NCI-H1048 (cell line): ENCODE results near the gene IGLL5.

Experiments
- DNase-seq: peaks from one replicate; lab custom pipeline; 2025; lab: John Stamatoyannopoulos, UW

IGLL5 gene

DNA sequence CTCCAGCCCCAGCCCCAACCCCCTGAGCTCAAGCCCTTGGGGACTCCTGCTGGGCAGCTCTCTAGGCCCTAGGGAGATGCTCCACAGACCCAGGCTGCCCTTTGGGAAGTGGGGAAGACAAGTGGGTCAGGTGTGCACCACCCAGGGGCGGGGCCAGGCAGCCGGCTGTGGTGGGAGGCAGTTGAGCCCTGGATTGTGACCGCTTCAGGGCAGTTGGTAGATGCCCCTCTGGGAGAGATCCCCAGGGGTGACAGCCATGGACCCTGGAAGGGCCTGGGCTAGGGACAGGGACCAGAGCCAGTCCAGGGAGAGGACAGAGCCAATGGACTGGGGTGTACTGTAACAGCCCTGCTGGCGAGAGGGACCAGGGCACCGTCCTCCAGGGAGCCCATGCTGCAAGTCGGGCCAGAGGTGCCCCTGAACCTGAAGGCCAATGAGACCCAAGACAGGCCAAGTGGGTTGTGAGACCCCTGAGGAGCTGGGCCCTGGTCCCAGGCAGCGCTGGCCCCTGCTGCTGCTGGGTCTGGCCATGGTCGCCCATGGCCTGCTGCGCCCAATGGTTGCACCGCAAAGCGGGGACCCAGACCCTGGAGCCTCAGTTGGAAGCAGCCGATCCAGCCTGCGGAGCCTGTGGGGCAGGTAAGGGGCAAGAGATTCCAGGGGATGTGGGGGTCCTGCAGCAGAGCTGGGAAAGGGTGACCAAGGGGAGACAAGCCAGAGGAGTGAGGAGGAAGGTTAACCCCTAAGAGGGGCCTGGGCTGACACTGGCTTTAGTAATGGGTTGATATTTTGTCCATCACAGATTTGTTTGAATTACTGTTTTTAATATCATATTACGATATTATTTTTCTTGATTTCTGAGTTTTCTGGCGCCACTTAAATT, at the start of gene IGLL5:
TSS of gene IGLL5 (plus strand) at position 196 of the 883 bp plus-strand sequence. CDS start at position 434, 238 bp downstream.
- no peak for DNase-seq

DNA sequence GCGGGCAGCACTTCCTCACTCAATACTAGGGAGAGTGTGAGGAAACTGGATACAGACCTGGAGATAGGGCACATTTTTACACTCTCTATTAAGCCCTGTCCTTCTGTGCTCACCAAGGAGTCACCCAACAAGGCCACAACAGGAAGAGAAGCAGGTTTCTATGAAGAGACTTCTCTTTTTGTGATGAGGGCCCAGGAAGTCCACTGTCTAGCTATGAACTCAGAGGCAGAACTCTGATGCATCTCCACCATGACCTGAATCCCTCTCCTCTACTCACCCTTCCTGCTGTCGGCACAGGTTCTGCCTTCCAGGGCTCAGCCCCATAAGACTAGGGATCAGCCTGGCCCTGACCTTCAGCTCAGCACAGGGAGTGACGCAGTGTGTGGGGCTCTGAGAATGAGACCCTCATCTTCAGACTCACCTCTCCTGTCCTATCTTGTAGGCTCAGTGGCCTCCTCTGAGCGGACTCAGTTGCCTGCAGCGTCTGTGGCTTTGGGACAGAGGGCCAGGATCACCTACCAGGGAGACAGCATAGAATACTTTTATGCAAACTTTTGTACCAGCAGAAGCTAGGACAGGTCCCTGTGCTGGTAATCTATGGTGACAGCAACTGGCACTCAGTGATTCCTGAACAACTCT, 49.3 kb upstream of the IGLL5 start:
- no peak for DNase-seq

DNA sequence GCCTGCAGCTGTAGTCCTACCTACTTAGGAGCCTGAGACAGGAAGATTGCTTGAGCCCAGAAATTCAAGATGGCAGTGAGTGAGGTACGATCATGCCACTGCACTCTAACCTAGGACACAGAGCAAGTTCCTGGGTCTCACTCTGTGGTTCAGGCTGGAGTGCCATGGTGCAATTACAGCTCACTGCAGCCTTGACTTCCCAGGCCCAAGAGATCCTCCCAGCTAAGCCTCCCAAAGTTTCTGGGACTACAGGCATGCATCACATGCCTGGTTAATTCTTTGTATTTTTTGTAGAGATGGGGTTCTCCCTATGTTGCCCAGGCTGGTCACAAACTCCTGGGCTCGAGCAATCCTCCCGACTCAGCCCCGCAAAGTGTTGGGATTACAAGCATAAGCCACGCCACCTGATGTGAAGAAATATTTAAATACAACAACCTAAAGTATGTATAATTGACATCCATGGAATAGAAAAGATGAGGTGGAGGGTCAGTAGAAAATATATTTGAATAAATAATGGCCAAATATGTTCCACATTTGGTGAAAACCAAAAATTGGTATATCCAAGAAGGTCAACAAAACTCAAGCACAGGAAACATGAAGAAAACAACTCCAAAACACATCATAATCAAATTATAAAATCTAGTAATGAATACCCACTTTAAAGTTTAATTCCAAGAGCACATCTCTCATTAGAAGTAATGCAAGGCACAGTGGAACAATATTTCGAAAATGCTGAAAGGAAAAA, 47.9 kb upstream of the IGLL5 start:
- DNase-seq, result no peak

DNA sequence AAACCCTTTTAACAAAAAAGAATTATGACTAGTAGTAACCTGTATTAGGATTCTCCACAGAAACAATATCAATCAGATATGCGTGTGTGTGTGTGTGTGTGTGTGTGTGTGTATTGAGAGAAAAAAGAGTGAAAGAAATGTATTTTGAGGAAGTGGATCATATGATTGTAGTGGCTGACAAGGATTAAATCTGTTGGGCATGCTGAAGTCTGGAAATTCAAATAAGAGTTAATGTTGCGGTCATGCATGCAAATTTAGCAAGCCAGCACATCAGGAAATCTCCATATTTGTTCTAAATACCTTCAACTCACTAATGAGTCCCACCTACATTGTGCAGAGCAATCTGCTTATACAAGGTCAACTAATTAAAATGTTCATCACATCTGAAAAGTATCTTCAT, 46.8 kb upstream of the IGLL5 start:
- no peak for DNase-seq

DNA sequence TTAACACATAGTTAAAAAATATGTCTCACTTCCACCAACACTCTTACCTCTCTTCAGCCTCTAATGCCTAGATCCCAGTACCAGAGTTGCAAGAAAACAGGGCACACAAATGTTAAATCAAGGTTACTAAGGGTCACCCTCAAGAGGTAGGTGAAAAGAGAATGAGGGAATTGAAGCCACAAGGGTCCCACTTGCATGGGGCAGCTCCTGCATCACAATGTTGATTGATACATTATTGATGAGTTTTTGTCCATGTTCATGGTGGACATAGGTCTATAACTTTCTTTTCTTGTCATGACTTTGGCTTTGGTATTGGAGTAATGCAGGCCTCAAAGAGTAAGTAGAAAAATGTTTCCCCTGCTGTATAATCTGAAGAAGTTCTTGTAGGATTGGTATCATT, 46.0 kb upstream of the IGLL5 start:
- no peak for DNase-seq

DNA sequence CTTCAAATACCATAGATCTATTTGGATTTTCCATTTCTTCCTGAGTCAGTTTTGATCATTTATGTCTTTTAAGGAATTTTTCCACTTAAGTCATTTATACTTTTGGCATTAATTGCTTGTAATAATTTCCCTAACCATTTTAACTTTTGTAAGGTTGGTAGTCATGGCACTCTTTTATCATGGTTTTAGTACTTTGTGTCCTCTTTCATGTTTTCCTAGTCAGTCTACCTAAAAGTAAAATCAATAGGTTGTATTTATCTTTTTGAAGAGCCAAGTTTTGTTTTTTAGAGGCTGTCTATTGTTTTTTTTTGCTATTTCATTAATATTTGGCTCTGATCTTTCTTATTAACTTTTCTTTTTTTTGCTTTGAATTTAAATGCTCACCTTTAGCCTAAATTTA, 45.5 kb upstream of the IGLL5 start:
- DNase-seq, result no peak

DNA sequence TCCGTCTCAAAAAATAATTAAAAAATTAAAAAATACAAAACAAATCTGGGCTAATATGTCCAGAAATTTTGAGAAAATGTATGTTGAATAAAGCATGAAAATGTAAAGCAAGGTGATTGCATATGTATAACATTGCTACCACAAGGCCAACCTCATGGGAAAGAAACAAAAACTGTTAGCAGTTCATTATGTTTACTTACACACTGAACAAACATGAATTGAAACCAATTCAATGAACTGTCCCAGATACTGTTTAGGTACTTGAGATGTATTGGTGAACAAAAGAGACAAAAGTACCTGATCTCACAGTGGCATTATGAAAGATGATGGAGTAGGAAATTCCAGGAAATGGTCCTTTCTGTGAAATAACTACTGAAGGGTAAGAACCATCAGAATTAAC, 43.8 kb upstream of the IGLL5 start:
- no peak for DNase-seq

DNA sequence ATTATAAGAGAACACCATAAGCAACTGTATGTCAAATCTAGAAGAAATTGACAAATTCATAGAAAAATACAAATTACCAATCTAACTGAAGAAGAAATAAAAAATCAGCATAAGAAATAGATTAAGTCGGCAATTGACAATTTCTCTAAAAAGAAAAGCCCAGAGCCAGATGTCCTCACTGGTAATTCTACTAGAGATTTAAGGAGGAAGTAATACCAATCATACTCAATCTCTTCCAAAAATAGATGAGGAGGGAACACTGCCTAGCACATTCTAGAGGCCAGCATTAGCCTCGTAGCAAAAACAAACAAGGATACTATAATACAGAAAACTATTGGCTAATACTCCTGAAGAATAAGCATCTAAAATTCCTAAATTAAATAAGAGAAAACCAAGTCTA, 40.4 kb upstream of the IGLL5 start:
- no peak for DNase-seq

DNA sequence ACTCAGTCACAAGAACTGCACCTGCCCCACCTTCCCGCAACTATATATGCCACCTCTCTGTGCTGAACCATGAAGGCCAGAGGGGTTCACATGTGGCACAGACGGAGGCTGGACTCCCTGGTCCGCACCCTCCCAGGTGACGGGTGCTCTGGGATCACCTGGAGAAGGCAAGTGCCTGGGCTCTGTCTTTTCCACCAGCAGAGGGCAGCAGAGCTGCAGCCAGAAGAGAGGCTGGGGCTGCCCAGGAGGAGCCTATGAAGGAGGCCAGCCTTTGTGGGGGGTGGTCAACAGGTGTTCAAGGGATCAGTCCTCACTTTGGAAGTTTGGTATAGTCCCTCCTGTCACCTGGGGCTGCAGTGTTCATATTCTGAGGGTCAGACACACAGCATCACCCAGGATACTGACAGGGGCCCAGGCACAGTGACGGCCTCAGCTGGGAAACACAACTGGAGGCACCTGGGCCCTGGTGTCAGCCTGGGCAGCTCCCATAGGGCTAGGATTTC, 39.2 kb upstream of the IGLL5 start:
- no peak for DNase-seq

DNA sequence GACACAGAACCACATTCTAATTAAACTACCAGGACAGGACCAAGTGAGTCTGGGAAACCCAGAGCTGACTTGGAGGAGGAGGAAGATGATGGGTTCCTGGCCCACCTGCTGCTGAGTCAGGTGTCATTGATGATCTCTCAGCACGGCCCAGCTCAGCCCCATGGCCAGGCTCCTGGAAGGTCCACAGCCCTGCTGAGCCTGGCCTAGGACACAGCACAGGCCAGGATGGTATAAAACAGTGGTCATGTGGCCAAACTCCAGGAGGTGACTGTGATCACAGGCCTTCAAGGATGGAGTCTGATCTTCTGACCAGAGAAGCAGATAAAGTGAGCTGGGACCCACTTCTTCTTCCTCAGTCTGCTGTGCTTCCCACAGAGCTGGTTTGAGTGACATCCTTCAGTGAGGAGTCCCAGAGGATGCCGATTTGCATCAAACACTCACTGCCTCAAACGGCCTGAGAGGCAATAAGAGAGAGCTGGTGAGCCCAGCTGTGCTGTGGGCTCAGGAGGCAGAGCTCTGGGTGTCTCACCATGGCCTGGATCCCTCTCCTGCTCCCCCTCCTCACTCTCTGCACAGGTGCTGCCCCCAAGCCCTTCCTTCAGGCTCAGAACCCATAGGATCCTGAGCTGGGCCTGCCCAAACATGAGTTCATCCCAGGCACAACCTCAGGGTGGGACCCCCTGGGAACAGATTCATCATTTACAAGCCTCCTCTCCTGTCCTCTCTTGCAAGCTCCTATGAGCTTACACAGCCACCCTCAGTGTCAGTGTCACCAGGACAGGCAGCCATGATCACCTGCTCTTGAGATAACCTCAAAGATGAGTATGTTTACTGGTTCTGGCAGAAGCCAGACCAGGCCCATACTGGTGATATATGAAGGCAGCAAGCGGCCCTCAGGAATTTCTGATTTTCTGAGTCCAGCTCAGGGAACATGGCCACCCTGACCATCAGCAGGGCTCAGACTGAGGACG, 37.7 kb upstream of the IGLL5 start:
- DNase-seq, result no peak

DNA sequence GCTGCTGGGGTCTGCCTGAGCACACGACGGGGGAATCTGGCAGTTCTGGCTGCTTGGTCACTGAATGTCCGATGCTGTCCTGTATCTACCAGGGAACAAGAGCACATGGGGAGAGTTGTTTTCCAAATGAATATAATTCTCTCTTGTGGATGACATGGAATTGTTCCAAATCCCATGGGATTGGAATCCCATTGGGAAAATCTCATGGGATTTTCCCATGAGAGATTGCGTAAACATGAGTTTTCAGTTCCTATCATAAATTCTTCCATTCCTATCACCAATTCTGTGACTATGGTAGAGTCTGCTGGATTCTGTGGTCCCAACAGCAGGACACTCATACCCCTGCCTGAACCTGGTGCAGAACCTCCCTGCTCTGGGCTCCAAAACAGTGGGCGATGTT, 35.6 kb upstream of the IGLL5 start:
- no peak for DNase-seq

DNA sequence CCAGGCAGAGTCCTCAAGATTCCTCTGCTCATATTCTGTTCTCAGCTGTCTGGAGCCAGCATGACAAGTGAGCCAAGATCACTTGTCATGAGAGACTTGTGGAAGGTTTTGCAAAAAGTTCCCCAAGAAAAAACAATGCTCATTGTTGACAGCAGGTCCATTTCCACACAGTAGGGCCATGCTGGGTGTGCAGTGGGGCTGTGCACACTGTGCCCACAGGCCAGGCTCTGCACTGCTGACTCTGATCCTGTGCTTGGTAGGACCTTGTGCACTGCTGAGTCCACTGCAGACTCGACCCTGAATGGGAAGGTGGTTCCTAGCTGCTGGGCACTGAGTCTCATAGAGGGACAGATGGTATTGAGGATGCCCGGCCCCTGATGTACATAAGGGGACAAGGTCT, 33.9 kb upstream of the IGLL5 start:
- DNase-seq, result no peak

DNA sequence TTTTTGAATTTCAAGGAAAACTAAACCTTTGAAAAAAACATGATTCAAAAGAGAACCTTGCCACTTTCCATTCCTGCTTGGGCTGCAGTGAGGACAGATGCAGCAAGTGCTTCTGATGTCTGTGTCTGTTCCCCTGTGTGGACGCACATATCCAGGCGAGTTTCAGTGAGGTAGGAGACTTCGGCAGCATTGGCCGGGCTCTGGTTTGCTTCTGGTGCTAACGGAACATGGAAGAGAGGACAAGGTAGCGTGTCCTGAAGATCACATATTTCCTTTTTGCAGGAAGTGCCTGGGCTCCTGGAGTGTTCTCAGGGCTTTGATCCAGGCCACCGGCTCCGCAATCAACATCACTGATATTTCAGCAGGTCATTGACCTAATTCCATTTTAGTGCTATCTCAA, 33.1 kb upstream of the IGLL5 start:
- DNase-seq, result no peak

DNA sequence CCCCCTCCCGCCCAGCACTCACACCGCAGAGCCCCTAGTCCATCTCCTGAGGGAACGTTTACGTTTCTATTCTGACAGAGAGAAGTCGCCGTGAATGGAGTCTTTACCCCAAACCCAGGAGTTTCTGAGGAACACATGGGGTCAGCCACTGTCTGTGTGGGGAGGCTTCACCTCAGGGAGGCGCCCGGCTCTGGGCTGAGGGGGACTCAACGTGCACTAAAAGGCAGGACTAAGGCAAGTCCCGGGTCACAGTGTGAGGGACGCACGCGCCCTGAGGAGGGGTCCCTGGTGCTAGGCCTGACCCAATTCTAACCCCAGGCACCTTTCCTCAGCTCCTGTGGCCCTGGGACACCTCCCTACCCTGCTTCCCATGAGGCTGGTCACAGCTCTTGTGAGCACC, 32.5 kb upstream of the IGLL5 start:
- DNase-seq, result no peak

DNA sequence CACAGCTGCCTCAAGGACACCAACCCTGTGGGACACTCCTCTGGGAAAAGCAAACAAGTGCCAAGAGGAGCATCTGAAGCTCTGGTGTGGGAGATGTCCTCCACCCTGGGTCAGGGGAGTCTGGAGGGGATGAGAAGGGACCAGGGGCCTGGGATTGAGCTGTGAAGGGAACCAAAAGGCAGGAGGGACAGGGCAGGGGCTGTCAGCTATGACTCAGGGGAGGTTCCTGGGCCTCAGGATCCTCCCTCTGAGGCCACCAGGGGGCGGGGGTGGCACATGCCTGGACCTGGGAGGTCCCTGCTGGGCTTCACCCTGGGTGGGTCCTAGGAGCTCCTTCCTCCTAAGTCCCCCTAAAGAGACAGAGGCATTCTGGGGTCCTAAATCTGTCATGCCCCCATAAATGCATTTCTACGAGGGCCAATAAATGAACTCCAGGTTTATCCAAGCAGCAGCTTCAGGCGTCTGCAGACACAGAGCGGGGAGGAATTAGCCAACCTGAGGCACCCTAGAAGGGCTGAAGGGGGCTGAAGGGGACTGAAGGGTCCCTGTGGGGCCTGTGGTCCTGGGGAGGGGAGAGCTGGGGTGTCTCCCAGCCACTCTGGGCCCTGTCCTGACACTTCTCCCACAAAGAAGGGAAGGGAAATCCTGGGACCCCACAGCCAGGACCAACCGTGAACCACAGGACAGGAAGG, 31.9 kb upstream of the IGLL5 start:
- DNase-seq, result no peak

DNA sequence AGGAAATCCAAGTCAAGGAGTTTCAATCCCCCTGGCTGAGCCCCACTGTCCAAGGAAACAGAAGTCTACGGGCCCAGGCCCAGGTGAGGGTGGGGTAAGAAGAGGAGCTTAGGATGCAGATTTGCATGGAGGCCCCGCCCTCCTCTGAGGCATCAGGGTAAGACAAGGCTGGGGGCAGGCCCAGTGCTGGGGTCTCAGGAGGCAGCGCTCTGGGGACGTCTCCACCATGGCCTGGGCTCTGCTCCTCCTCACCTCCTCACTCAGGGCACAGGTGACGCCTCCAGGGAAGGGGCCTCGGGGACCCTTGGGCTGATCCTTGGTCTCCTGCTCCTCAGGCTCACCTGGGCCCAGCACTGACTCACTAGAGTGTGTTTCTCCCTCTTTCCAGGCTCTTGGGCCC, 31.3 kb upstream of the IGLL5 start:
- no peak for DNase-seq

DNA sequence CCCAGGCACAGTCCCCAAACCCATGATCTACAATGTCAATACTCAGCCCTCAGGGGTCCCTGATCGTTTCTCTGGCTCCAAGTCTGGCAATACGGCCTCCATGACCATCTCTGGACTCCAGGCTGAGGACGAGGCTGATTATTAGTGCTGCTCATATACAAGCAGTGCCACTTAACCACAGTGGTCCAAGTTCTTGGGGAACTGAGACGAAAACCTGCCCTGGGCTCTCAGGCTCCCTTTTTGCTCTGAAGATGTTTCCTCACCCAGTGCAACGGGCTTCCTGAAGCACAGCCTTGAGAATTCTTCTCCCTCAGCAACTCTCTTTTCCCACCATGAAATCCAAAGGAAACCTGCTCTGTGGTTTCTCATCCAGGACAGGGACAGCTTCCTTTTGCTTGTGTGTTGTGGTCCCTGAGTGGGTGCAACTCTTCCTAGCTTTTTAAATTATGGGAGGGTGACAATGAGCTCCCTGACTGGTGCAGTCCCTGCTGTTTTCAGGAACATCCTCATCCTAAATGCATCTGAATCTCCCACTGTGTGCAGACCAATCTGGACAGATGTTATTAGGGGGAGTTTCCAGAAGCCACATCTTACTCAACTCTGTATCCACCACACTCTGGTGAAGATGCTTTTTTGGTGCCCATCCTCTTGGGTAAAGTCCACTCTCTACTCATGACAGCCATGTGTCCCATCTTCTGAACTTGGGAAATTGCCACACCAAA, 30.6 kb upstream of the IGLL5 start:
- DNase-seq, result no peak

DNA sequence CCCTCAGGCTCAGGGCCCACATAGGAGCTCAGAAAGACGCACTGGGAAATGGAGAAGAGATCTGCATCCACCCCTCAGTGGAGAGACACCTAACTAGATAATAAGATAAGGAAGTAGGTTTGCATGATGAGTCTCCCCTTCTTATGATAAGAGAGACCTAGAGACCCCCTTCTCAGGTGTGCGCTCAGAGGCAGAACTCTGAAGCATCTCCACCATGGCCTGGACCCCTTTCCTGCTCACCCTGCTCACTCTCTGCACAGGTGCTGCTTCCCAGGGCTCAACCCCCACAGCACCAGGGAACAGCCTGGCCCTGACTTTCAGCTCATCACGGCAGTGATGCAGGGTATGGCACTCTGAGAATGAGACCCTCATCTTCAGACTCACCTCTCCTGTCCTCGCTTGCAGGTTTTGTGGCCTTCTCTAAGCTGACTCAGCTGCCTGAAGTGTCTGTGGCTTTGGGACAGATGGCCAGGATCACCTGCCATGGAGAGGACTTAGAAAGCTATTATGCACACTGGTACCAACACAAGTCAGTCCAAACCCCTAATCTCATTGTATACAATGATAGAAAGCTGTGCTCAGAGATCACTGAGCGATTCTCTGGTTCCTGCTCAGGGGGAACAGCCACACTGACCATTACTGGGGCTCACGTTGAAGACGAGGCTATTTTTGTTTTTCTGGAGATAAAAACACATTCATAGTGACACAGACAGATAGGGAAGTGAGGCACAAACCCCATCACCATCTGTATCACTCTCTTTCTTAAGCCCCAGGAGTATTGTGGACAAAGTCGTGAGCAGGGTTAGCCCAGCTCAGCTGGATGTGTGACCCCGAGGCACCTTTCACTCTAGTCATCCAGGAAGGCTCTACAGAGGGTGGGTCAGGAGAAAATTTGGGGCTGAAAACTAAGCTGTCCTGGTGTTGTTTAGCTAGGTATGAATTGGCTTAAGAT, 29.7 kb upstream of the IGLL5 start:
- no peak for DNase-seq

DNA sequence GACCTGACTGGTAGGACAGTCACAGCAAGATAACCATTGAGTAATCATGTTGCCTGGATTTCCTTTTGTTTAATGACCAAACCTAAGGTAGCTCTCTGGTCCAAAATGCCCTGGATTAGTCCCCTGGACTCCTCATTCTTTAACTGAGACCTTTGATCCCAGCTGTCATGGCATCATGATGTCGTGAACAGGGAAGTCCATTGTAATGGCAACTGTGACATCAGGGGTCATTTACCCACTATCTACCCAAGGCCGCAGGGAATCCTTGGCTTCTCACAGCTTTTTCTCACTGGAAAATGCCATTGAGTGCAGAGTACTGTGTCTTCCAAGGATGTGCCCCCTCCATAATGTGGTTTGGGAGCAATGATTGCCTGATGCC, 29.1 kb upstream of the IGLL5 start:
- no peak for DNase-seq
